Glomerular endothelial cell (primary cell): Measurements from ENCODE around the gene SRC. TPM values are rescaled to one million over a fixed set of nuclear protein-coding genes. Genes with fewer than 3 reads are reported as not detected.

Experiments used
- DNase-seq: peaks from one replicate; pipeline ENCODE4 v3.0.0-alpha.2; 2011; ENCODE audit warnings: low read depth, low spot score; ENCODE audit errors: extremely low read depth
- total RNA-seq: library from RNA; depleted of rRNA; stranded (reverse); fragments of >200 nt; gene quantifications from 2 replicates; pipeline ENCODE4 v1.2.3, GENCODE V29; 2015

The SRC gene
- total RNA-seq, 1 donor from 2014 or later = 20.7 TPM

DNA sequence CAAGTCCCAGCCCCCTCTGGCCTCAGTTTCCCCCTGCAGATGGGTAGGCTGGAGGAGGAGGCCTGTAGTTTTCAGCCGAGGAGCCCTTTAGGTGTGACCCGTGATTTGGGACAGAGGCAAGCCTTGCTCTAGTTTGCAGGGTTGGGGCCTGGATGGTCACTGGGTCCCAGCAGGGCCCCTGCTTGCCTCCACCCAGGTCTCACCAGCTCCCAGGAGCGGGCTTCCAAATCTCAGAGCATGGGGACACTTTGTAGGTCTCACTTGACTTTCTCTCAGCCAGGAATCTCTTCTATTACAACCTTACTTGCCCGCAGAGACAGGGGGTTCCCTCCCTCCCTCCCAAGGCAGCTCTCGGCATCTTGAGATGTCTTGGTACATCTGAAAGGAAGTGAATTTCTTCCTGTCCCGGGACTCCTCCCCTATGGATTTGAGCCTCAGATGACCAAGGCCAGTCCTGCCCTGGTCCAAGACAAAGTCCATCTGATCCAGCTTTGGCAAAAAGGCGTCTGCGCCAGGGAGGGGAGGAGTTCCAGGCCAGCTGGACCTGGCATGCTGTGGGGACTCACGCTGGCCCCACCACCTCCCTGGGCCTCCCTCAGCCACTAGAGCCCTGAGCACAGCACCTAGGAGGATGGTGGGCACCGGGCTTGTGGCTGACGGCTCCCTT lies 47.4 kb downstream of the SRC start:
- DNase-seq = no peak

DNA sequence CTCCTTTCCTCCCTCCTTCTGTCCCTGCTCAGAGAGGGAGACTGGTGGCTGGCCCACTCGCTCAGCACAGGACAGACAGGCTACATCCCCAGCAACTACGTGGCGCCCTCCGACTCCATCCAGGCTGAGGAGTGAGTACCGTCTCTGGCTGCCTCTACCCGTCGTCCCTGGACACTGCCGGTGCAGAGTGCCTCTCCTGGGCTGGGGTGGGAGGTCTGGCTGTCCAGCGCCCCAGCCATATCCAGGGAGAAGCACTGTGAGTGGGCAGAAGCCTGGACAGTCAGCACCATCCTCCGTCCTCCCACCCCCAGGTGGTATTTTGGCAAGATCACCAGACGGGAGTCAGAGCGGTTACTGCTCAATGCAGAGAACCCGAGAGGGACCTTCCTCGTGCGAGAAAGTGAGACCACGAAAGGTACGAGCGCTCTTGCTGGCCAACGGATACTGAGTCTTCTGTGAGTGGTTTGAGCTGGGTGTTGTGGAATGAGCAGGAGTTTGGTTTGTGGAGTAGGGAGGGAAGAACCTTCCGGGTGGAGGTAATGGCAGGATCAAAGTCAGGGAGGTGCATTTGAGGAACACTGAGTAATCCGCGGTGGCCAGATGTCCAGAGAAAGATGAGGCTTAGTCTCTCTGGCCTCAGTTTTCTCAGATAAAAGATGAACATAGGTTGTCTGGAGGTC lies 48.1 kb downstream of the SRC start:
- no peak for DNase-seq

DNA sequence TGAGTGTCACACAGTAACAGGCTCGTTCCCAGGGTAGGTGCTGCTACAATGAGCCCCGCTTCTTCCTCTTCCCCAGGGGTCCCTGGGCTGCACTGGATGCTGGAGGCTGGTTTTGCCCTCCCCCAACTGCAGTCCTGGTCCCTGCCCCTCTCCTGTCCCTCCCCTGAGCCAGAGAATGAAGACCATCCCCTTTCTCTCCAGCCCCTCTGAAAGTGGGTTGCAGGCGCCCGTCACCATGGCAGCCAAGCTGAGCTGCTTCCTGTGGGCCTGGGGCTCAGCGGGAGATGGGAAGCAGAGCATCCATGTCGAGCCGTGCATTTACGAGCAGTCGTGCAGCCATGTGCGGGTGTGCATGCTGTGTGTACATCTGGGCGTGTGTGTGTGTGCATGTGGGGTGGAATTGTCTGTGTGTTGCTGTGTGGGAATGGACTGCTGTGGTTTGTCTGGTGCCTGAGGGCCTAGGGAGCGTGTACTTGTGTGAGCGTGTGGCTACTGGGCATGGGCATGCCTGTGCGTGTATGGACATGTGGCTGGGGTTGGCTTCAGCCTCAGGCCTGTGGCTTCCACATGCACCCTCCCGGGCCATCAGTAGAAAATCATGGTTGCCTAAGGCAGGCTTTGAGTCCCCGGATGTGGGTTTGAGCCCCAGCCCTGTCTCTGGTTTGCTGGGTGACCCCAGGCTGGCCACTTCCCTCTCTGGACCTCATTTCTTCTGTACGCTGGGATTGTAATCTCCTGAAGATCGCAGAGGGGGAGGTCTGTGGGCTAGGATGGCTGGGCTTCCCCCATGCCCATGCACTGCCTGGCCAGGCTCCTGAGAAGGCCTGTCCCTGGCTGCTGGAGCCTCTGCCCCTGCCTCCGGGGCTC lies 48.8 kb downstream of the SRC start:
- DNase-seq = no peak

DNA sequence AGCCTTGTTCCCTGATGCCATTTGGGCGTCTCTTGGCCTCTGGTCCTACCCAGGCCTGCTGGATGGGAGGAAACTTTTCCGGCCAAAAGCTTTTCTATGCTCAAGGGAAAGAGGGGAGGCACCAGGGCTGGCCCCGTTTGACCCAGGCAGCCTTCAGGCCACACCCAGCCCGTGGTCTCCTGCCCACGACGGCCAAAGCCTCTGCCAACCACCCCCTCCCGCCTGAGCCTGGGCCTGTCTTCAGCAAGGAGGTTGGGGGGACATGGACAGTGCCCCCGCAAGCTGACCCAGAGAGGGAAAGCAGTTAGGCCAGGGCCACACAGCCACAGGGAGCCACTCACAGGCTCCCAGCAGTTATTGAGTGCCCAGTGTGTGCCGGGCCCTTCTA lies 49.5 kb downstream of the SRC start:
- DNase-seq = no peak

DNA sequence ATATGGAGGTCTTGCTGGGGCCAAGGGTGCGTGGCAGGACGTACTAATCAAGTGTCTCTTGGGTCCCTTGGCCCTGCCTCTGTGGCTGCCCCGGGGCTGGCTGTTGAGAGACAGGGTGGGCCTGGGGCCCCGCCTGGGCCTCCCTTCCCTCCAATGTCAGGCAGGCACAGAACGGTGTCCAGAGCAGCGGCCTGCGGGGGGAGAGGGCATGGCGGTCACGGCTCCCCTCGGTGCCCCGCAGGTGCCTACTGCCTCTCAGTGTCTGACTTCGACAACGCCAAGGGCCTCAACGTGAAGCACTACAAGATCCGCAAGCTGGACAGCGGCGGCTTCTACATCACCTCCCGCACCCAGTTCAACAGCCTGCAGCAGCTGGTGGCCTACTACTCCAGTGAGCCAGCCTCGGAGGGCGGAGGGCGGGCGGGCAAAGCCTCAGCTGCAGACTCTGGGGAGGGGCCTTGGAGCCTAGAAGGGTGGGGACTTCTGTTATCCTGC lies 50.0 kb downstream of the SRC start:
- no peak for DNase-seq

DNA sequence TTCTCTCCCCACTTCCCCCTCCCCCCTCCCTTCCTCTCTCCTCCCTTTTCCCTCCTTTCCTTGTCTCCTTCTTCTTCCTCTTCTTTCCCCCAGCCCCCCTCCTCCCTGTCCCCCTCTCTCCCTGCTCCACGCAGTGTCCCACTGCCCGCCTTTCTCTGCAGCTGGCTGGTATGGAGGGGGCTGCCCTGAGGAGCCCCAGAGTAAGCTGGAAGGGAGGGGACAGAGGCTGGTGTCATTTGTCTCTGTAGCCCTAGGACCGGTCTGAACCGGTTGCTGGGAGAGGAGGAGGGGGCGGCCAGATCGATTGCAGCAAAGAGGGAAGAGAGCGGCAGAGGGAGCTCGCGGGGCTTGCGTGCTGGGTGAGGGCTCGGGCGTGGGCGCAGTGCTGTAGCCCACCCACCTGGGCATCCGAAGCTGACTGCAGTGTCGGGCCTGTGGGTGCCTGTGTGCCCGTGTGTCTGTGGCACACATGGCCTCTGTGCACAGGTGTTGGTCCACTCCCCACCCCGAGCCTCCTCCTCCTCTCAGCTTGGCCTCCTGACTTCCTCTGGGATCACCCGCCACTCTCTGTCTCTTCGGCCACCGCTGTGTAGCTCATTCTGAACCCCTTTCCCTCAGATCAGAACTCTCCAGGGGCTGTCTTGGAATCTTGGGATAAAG lies 50.6 kb downstream of the SRC start:
- DNase-seq = no peak

DNA sequence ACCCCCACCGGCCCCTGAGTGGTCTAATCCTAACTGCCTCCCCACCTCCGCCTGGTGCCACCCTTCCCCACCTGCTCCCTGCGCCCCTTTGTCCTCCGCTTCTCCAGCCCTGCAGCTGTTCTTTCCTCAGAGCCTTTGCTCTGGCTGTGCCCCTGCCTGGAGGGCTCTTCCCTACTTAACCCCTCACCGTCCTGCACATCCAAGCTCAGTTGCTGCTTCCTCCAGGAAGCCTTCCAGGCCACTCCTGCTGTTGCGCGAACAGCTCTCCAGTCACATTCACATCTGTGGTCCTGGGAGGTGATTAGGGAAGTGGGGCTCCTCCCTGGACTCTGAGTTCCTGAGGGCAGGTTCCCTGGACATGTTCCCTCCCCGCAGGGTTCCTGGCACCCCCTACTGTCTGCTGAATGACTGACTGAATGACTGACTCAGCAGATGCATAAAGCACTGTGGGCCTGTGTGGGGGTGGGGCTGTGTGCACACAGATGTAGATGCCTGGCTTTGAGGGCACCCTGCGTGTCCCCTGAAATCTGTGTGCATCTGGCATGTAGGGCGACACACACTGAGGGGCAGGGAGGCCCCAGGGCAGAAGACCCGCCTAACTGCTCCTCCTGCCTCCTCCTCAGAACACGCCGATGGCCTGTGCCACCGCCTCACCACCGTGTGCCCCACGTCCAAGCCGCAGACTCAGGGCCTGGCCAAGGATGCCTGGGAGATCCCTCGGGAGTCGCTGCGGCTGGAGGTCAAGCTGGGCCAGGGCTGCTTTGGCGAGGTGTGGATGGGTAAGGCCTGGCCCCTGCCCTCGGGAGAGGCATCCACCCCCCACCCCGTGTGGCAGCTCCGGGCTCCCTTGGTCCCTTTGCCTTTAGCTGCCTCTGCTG lies 51.4 kb downstream of the SRC start:
- DNase-seq = no peak

DNA sequence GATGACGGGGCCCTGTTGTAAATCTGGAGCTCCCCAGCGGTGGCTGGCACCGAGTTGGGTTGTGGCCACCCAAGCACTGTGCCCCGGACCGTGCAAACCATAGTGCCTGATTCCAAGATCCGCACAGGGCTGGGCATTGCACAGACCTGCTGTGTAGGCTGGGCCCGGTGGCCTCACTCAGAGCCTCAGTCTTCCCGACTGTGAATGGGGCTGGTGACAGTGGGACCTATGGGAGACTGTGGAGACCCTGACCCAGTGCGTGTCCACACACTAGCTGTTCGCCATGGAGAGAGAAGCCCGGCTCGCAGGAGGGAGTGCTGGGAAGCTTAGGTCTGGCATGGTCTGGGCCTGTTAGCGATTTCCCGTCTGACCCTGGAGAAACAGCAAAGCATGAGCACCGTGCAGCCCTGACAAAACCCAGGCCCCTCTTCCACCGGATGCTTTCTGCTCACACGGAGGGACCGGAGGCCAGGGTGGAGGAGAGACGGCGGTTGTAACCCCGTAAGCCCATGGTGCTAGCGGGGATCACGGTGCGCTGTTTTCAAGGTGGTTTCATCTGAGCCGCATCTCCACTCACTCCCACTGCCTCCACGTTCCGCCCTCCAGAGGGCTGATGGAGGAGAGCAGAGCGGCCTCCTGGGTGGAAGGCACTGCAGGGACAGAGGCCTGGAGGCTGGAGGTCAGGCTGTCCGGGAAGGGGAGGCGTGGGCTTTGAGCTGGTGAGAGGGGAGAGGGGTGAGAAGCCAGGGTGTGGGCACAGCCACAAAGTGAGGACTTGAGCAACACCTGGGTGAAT lies 52.2 kb downstream of the SRC start:
- DNase-seq = no peak

DNA sequence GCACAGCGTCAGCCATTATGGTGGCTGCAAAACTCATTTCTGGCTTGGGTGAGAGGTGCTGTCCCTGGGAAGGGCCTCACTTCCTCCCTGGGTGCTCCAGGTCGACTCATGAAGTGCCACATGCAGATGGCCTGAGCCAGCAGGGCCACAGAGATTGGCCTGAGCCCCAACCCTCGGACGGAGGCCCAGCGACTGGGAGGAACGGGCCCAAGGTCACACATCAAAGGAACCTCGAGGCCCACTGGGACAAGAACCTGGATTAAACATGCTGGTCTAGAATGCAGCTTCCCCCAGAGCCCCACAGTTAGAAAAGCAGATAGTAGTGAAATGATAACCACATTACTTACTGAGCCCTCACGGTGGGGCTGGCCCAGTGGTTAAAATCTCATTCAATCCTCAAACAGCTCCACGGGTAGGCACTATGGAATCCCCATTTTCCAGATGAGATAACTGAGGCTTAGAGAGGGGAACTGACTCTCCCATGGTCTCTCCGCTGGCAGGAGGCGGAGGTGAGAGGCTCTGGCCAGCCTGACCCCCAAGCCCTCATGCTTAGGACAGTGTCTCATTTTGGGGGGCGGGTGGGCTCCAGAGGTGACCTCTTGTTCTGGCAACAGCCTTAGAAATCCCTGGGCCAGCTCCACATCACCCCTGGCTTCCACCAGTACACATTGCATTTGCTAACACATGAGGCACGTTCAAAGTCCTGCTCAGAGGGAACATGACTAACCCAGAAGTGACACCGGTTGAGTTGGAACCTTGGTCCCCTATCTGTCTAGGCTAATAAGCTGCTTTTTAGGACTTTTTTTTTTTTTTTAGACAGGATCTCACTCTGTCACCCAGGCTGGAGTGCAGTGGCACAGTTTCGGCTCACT lies 53.0 kb downstream of the SRC start:
- DNase-seq = no peak

DNA sequence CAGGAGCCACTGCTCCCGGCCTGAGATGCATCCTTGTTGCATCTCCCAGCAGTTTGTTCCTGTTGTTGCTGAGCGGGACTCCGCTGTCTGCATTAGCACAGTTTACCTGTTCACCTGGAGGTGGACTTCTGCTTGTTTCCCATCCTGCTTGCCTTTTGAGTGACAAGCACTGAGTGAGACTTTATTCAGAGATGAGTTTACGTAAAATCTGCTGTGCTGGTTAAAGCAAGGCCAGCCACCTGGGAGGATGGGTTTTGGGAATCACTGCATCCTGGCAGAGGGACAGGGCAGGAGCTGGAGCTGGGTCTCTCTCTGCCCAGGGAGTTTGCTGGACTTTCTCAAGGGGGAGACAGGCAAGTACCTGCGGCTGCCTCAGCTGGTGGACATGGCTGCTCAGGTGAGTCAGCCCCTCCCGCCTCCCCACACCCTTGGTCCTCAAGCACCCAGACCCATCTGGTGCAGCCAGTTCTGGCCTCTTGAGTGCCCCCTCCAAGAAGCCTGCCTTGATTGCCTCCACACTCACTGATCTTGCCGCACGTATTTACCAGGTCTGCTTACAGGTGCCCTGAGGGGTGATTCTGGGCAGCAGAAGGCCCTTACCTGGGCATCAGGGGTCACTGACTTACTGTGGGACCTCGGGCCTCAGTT lies 55.5 kb downstream of the SRC start:
- DNase-seq = no peak

DNA sequence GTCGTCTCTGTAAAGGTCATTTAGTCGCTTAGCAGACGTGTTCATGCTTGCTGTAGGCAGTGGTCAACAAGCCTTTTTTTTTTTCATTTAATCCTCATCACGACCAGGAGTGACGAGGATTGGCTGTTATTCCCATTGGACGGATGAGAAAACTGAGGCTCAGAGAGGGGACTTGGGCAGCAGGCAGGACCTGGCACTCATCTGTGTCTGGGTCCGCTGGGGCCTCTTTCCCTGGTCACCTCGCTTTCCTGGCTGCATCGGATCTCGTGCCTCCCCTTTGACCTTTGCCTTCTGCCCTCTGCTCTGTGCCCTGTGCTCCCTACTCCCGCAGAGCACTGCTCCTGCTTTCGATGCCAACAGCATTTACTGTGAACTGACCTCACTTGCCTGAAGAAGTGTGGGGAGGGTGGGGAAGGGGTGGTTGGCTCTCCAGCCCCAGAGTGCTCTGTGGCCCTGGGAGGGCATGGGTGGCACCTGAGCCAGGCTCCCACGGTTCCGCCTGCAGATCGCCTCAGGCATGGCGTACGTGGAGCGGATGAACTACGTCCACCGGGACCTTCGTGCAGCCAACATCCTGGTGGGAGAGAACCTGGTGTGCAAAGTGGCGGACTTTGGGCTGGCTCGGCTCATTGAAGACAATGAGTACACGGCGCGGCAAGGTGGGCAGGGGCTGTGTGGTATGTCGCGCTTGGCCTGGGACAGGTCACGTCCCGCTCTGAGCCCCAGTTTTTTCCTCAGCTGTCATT lies 56.2 kb downstream of the SRC start:
- no peak for DNase-seq

DNA sequence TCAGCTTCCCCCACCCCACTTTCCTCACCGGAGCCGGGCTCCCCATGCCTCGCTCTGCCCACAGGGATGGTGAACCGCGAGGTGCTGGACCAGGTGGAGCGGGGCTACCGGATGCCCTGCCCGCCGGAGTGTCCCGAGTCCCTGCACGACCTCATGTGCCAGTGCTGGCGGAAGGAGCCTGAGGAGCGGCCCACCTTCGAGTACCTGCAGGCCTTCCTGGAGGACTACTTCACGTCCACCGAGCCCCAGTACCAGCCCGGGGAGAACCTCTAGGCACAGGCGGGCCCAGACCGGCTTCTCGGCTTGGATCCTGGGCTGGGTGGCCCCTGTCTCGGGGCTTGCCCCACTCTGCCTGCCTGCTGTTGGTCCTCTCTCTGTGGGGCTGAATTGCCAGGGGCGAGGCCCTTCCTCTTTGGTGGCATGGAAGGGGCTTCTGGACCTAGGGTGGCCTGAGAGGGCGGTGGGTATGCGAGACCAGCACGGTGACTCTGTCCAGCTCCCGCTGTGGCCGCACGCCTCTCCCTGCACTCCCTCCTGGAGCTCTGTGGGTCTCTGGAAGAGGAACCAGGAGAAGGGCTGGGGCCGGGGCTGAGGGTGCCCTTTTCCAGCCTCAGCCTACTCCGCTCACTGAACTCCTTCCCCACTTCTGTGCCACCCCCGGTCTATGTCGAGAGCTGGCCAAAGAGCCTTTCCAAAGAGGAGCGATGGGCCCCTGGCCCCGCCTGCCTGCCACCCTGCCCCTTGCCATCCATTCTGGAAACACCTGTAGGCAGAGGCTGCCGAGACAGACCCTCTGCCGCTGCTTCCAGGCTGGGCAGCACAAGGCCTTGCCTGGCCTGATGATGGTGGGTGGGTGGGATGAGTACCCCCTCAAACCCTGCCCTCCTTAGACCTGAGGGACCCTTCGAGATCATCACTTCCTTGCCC lies 57.4 kb downstream of the SRC start:
- DNase-seq = no peak

DNA sequence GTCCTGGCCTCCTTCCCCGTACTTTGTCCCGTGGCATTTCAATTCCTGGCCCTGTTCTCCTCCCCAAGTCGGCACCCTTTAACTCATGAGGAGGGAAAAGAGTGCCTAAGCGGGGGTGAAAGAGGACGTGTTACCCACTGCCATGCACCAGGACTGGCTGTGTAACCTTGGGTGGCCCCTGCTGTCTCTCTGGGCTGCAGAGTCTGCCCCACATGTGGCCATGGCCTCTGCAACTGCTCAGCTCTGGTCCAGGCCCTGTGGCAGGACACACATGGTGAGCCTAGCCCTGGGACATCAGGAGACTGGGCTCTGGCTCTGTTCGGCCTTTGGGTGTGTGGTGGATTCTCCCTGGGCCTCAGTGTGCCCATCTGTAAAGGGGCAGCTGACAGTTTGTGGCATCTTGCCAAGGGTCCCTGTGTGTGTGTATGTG lies 58.5 kb downstream of the SRC start:
- DNase-seq = no peak

DNA sequence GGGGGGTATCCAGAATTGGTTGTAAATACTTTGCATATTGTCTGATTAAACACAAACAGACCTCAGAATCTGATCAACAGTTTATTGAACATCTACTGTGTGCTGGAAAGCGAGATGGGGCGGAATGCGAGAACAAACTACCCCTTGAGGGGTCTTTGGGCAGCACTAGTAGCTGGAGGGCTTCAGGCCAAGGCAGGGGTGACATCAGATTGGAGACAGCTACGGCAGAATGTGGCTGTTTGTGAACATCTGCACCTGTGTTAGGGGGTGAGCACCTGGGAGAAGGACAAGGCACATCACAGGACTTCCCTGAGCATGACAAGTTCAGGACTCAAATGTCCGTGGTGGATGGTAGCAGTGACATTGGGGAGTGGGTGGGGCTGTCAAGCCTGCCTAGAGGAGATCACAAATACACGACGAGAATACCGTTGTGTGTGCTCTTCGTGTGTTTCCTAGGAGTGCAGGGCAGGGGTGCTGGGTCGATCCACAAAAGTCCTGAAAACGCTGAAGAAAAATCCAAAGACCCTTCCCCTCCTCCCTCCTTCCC lies 59.5 kb downstream of the SRC start:
- DNase-seq = no peak
